CD14-positive monocyte (primary cell): ENCODE measurements around the gene NEFH. TPM values are rescaled to one million over a fixed set of nuclear protein-coding genes. Genes with fewer than 3 reads are reported as not detected.

Source experiments
- DNase-seq, 3 donors: peaks; one replicate each; pipeline ENCODE4 v3.0.0-alpha.2; 2011 to 2022
- H2AFZ ChIP-seq: 2 replicates; pipeline ENCODE4 v1.6.0; 2012; ENCODE audit warnings: mild to moderate bottlenecking, low read depth, low read length, inconsistent platforms; ENCODE audit not compliant: insufficient read depth, poor library complexity, severe bottlenecking
- H3K27ac ChIP-seq, 2 donors: 1 replicate in 1 of 2; 2 replicates in 1 of 2; pipeline ENCODE4 v1.5.1; 2012 to 2013; ENCODE audit warnings: low read length in 2 of 2, control low read depth in 1 of 2, inconsistent platforms in 1 of 2, low read depth in 1 of 2, mild to moderate bottlenecking in 1 of 2
- H3K27me3 ChIP-seq, 2 donors: one replicate each; pipeline versions ENCODE4 v1.6.0 to v1.6.1; 2011 to 2013; ENCODE audit warnings: low read length in 2 of 2; ENCODE audit not compliant: control insufficient read depth in 2 of 2, insufficient read depth in 2 of 2
- H3K36me3 ChIP-seq, 2 donors: replicated peaks in 1 of 2; 1 replicate in 1 of 2; 2 replicates in 1 of 2; pipeline versions ENCODE4 v1.5.1 to v1.6.1; 2012 to 2013; ENCODE audit warnings: low read length in 2 of 2, control low read depth in 1 of 2, inconsistent platforms in 1 of 2, mild to moderate bottlenecking in 1 of 2; ENCODE audit not compliant: insufficient read depth in 2 of 2, control insufficient read depth in 1 of 2
- H3K4me1 ChIP-seq, 2 donors: 1 replicate in 1 of 2; 2 replicates in 1 of 2; pipeline versions ENCODE4 v1.5.1 to v1.6.1; 2012 to 2013; ENCODE audit warnings: low read length in 2 of 2, control low read depth in 1 of 2, inconsistent platforms in 1 of 2, mild to moderate bottlenecking in 1 of 2, moderate library complexity in 1 of 2; ENCODE audit not compliant: insufficient read depth in 2 of 2, control insufficient read depth in 1 of 2
- H3K4me2 ChIP-seq: replicated peaks from 2 replicates; pipeline ENCODE3; 2012; ENCODE audit warnings: low read length, moderate library complexity, mild to moderate bottlenecking; ENCODE audit not compliant: poor library complexity, severe bottlenecking; ENCODE audit errors: extremely low read depth
- H3K4me3 ChIP-seq, 3 experiments: fragments of 200-600 bp in 1 of 3; sonication (generic) in 1 of 3; replicated peaks in 1 of 3; 1 replicate in 2 of 3; 2 replicates in 1 of 3; pipeline ENCODE4 v1.5.1; 2011 to 2013; ENCODE audit warnings: low read length in 3 of 3, mild to moderate bottlenecking in 3 of 3, control low read depth in 2 of 3, low read depth in 2 of 3, inconsistent platforms in 1 of 3, moderate library complexity in 1 of 3
- H3K79me2 ChIP-seq: 2 replicates; pipeline ENCODE4 v1.6.0; 2012; ENCODE audit warnings: mild to moderate bottlenecking, control low read depth, inconsistent platforms, low read length, moderate library complexity; ENCODE audit not compliant: insufficient read depth
- H3K9ac ChIP-seq: 2 replicates; pipeline ENCODE4 v1.6.0; 2017; ENCODE audit warnings: low read length, mild to moderate bottlenecking; ENCODE audit not compliant: insufficient read depth, poor library complexity, severe bottlenecking
- H3K9me3 ChIP-seq, 2 donors: replicated peaks in 1 of 2; 1 replicate in 1 of 2; 2 replicates in 1 of 2; pipeline versions ENCODE4 v1.5.1 to v1.6.1; 2012 to 2013; ENCODE audit warnings: low read length in 2 of 2, control low read depth in 1 of 2; ENCODE audit not compliant: control insufficient read depth in 1 of 2, insufficient read depth in 1 of 2
- H4K20me1 ChIP-seq: 2 replicates; pipeline ENCODE4 v1.6.0; 2012; ENCODE audit warnings: mild to moderate bottlenecking, low read length, control low read depth, moderate library complexity; ENCODE audit not compliant: insufficient read depth
- H3K27ac Mint-ChIP-seq, 7 donors: one replicate each; pipeline ENCODE4 v1.8.0; 2020; ENCODE audit warnings: mild to moderate bottlenecking in 7 of 7, mixed read lengths in 7 of 7, moderate library complexity in 6 of 7, inconsistent platforms in 2 of 7
- H3K27me3 Mint-ChIP-seq, 3 donors: one replicate each; pipeline ENCODE4 v1.8.0; 2021 to 2022; ENCODE audit warnings: low read depth in 3 of 3, mild to moderate bottlenecking in 3 of 3, mixed read lengths in 3 of 3, moderate library complexity in 3 of 3, inconsistent platforms in 1 of 3
- H3K36me3 Mint-ChIP-seq, 2 donors: one replicate each; pipeline ENCODE4 v1.8.0; 2020; ENCODE audit warnings: mixed read lengths in 2 of 2, inconsistent platforms in 1 of 2, mild to moderate bottlenecking in 1 of 2
- H3K4me1 Mint-ChIP-seq: one replicate; pipeline ENCODE4 v1.8.0; 2020; ENCODE audit warnings: mild to moderate bottlenecking, mixed read lengths
- H3K4me3 Mint-ChIP-seq, 2 donors: one replicate each; pipeline ENCODE4 v1.8.0; 2020; ENCODE audit warnings: mild to moderate bottlenecking in 2 of 2, mixed read lengths in 2 of 2, moderate library complexity in 1 of 2
- H3K9me3 Mint-ChIP-seq, 7 donors: one replicate each; pipeline ENCODE4 v1.8.0; 2020 to 2022; ENCODE audit warnings: mixed read lengths in 7 of 7, mild to moderate bottlenecking in 6 of 7, moderate library complexity in 6 of 7, inconsistent platforms in 2 of 7
- WGBS: methylation state at CpG from one replicate; pipeline ENCODE4 v1.1.5; 2013; ENCODE audit warnings: missing lambda C conversion rate; ENCODE audit not compliant: insufficient coverage; 5-methylcytosine and 5-hydroxymethylcytosine counted together
- intact Hi-C, 2 donors: fragments of 100-400 bp; cut with micrococcal nuclease; formaldehyde crosslinking; loops; one replicate each; pipeline versions ENCODE4 v1.15.0 to v1.15.1; 2023
- polyA plus RNA-seq, 3 donors: library from polyadenylated mRNA; depleted of rRNA in 1 of 3; unstranded in 2 of 3; stranded (reverse) in 1 of 3; fragments of 300-500 nt in 2 of 3; fragments of >200 nt in 1 of 3; fragmentation: Illumina TruSeq in 2 of 3; gene quantifications; 1 replicate in 2 of 3; 2 replicates in 1 of 3; pipeline ENCODE4 v1.2.3, GENCODE V29; 2012 to 2021
- TF ChIP-seq, protein P1 (sequence below): fragments of 200-600 bp; IDR thresholded peaks from one replicate; pipeline ENCODE4 v1.8.0; 2022; ENCODE audit warnings: antibody characterized with exemption, mild to moderate bottlenecking

The NEFH gene
- polyA plus RNA-seq, 3 donors = 0.20 to 1.2 (median 0.74) TPM

DNA sequence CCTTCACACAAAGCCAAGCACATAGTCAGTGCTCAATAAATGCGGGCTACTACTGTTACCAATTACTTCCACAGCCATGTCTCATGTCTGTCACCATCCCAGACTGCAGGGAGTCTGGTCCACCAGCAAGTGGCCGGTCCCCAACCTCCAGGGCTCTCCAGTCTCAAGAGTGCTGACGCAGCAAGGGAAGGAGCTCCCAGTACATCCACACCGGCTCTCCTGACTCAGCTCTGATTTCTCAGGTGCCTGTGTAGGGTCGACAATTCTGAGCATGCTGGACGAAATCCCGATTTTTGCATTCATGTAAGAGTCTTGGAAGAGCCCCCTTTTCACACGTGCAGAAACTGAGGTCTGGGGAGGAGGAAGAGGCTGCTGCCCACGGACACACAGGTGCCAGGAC is 10.3 kb upstream of the NEFH start:
- no peak overlapping the region for H3K27ac Mint-ChIP-seq
- Histone ChIP-seq H3K4me3 (no peak overlapping the region), H3K27ac (no peak overlapping the region), H3K79me2 (no peaks in the 10 kb centered on the region), H2AFZ (no peak overlapping the region), H3K9ac (no peak overlapping the region), H3K9me3 (no peaks in the 10 kb centered on the region), H3K4me2 (no peak overlapping the region), H3K27me3 (peaks cover 0 to 2% of the 10 kb centered on the region in 2 donors), H3K4me1 (peaks cover 3 to 9% of the 10 kb centered on the region in 2 donors), H4K20me1 (no peaks in the 10 kb centered on the region), H3K36me3 (no peaks in the 10 kb centered on the region)
- H3K36me3 Mint-ChIP-seq = peaks cover 0 to 5% of the 10 kb centered on the region in 2 donors
- peak overlapping the region in 1 of 2 donors; percentile 62 for H3K4me3 Mint-ChIP-seq
- 93% methylated on average over 6 of the region's 9 CpGs for WGBS
- H3K4me1 Mint-ChIP-seq = peaks cover 7% of the 10 kb centered on the region
- TF ChIP-seq, protein P1, sequence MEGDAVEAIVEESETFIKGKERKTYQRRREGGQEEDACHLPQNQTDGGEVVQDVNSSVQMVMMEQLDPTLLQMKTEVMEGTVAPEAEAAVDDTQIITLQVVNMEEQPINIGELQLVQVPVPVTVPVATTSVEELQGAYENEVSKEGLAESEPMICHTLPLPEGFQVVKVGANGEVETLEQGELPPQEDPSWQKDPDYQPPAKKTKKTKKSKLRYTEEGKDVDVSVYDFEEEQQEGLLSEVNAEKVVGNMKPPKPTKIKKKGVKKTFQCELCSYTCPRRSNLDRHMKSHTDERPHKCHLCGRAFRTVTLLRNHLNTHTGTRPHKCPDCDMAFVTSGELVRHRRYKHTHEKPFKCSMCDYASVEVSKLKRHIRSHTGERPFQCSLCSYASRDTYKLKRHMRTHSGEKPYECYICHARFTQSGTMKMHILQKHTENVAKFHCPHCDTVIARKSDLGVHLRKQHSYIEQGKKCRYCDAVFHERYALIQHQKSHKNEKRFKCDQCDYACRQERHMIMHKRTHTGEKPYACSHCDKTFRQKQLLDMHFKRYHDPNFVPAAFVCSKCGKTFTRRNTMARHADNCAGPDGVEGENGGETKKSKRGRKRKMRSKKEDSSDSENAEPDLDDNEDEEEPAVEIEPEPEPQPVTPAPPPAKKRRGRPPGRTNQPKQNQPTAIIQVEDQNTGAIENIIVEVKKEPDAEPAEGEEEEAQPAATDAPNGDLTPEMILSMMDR = no peak
- peaks cover 16 to 33% (median 18%) of the 10 kb centered on the region in 3 donors for H3K27me3 Mint-ChIP-seq
- intact Hi-C loops = no loop called here
- no peaks in the 10 kb centered on the region for H3K9me3 Mint-ChIP-seq
- no peak for DNase-seq

DNA sequence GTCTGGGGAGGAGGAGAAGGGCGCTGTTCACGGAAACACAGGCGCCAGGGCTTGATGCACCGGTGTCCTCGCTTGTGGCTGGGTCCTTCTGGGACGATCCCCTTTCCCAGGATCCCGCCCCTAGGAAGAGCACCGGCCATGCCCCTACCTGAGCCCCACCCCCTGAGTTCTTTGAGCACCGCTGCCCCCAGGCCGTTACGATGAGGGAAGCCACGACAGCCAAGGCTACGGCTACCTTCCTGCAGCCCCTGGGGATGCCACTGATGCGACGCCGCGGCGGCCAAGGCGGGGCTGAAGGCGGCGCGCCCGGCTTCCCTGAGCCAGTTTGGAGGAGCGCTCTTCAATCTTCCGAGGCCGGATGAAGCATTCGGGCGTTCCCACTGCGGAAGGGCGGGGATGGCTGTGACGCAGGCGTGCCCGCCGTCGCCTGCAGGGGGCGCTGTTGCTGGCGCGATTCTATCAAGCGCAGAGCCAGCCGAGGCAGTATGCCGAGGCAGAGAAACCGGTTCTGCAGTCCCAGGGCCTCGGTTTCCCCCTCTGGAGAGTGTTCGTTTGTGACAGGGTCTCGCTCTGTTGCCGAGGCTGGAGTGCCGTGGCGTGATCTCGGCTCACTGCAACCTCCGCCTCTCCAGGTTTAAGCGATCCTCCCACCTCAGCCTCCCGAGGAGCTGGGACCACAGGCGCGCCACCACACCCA is 9.7 kb upstream of the NEFH start:
- 33% methylated on average over 41 of the region's 54 CpGs for WGBS
- peak overlapping the region; percentile 43 for H3K4me2 ChIP-seq
- DNase-seq = peak; percentile 29 to 48 (median 35)
- no peak overlapping the region for H3K27ac ChIP-seq
- H3K9ac ChIP-seq = no peak overlapping the region
- peaks cover 3 to 9% of the 10 kb centered on the region in 2 donors for H3K4me1 ChIP-seq
- H3K27me3 Mint-ChIP-seq = peaks cover 16 to 33% (median 18%) of the 10 kb centered on the region in 3 donors
- no peak overlapping the region for H3K4me3 ChIP-seq
- intact Hi-C loops = no loop called here
- no peaks in the 10 kb centered on the region for H3K9me3 Mint-ChIP-seq
- H3K79me2 ChIP-seq = no peaks in the 10 kb centered on the region
- H3K27me3 ChIP-seq = peaks cover 0 to 2% of the 10 kb centered on the region in 2 donors
- H3K36me3 ChIP-seq = no peaks in the 10 kb centered on the region
- H2AFZ ChIP-seq = peak overlapping the region; percentile 51
- H3K36me3 Mint-ChIP-seq = peaks cover 0 to 5% of the 10 kb centered on the region in 2 donors
- H4K20me1 ChIP-seq = no peaks in the 10 kb centered on the region
- H3K4me3 Mint-ChIP-seq = peak overlapping the region; percentile 34 to 62
- peaks cover 7% of the 10 kb centered on the region for H3K4me1 Mint-ChIP-seq
- no peak overlapping the region for H3K27ac Mint-ChIP-seq
- TF ChIP-seq, protein P1 = peak; percentile 89
- no peaks in the 10 kb centered on the region for H3K9me3 ChIP-seq
